ENCODE measurements around the gene NTM. TPM values are rescaled to one million over a fixed set of nuclear protein-coding genes. Genes with fewer than 3 reads are reported as not detected.
A peak's percentile ranks its signal among the peaks of the same experiment; 100 is the strongest.

Gene NTM
- total and polyA plus RNA-seq, 2 of the 8 experiments (the other 6 are each of a cell fraction or from before 2014, with no cell fraction given), result 13.4 to 20.0 TPM

DNA sequence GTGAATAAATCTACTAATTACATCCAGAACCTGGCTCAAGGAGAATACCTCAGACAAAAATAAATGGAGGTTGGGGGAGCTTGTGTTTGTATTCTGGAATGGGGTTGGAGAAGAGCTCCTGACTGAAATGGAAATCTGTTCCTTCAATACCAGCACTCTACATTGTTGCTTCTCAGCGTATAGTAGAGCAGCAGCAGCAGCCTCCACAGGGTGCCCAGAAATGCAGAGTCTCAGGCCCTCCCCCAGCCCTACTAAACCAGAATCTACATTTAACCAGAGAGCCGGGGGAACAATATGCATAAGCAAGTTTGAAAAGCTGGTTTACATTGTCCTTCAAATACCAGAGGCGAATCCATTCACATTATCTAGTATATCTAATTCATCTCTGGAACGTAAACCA, 474.8 kb downstream of the NTM start (continued):
- TF ChIP-seq, protein P1, sequence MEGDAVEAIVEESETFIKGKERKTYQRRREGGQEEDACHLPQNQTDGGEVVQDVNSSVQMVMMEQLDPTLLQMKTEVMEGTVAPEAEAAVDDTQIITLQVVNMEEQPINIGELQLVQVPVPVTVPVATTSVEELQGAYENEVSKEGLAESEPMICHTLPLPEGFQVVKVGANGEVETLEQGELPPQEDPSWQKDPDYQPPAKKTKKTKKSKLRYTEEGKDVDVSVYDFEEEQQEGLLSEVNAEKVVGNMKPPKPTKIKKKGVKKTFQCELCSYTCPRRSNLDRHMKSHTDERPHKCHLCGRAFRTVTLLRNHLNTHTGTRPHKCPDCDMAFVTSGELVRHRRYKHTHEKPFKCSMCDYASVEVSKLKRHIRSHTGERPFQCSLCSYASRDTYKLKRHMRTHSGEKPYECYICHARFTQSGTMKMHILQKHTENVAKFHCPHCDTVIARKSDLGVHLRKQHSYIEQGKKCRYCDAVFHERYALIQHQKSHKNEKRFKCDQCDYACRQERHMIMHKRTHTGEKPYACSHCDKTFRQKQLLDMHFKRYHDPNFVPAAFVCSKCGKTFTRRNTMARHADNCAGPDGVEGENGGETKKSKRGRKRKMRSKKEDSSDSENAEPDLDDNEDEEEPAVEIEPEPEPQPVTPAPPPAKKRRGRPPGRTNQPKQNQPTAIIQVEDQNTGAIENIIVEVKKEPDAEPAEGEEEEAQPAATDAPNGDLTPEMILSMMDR (IDR thresholded peaks at IDR 0.05; ENCODE audit: control extremely low read depth in 1 of 3, insufficient read depth in 1 of 3, low read depth in 1 of 3, low read length in 3 of 3), result no peak
- TF ChIP-seq BACH1 (IDR thresholded peaks at IDR 0.05; ENCODE audit: low read length), result no peak
- no peak for TF ChIP-seq RAD21 (IDR thresholded peaks at IDR 0.05 in 1 of 2, conservative IDR thresholded peaks at IDR 0.05 in 1 of 2; ENCODE audit: low read depth in 2 of 2, low read length in 2 of 2)
- TF ChIP-seq, protein P2, sequence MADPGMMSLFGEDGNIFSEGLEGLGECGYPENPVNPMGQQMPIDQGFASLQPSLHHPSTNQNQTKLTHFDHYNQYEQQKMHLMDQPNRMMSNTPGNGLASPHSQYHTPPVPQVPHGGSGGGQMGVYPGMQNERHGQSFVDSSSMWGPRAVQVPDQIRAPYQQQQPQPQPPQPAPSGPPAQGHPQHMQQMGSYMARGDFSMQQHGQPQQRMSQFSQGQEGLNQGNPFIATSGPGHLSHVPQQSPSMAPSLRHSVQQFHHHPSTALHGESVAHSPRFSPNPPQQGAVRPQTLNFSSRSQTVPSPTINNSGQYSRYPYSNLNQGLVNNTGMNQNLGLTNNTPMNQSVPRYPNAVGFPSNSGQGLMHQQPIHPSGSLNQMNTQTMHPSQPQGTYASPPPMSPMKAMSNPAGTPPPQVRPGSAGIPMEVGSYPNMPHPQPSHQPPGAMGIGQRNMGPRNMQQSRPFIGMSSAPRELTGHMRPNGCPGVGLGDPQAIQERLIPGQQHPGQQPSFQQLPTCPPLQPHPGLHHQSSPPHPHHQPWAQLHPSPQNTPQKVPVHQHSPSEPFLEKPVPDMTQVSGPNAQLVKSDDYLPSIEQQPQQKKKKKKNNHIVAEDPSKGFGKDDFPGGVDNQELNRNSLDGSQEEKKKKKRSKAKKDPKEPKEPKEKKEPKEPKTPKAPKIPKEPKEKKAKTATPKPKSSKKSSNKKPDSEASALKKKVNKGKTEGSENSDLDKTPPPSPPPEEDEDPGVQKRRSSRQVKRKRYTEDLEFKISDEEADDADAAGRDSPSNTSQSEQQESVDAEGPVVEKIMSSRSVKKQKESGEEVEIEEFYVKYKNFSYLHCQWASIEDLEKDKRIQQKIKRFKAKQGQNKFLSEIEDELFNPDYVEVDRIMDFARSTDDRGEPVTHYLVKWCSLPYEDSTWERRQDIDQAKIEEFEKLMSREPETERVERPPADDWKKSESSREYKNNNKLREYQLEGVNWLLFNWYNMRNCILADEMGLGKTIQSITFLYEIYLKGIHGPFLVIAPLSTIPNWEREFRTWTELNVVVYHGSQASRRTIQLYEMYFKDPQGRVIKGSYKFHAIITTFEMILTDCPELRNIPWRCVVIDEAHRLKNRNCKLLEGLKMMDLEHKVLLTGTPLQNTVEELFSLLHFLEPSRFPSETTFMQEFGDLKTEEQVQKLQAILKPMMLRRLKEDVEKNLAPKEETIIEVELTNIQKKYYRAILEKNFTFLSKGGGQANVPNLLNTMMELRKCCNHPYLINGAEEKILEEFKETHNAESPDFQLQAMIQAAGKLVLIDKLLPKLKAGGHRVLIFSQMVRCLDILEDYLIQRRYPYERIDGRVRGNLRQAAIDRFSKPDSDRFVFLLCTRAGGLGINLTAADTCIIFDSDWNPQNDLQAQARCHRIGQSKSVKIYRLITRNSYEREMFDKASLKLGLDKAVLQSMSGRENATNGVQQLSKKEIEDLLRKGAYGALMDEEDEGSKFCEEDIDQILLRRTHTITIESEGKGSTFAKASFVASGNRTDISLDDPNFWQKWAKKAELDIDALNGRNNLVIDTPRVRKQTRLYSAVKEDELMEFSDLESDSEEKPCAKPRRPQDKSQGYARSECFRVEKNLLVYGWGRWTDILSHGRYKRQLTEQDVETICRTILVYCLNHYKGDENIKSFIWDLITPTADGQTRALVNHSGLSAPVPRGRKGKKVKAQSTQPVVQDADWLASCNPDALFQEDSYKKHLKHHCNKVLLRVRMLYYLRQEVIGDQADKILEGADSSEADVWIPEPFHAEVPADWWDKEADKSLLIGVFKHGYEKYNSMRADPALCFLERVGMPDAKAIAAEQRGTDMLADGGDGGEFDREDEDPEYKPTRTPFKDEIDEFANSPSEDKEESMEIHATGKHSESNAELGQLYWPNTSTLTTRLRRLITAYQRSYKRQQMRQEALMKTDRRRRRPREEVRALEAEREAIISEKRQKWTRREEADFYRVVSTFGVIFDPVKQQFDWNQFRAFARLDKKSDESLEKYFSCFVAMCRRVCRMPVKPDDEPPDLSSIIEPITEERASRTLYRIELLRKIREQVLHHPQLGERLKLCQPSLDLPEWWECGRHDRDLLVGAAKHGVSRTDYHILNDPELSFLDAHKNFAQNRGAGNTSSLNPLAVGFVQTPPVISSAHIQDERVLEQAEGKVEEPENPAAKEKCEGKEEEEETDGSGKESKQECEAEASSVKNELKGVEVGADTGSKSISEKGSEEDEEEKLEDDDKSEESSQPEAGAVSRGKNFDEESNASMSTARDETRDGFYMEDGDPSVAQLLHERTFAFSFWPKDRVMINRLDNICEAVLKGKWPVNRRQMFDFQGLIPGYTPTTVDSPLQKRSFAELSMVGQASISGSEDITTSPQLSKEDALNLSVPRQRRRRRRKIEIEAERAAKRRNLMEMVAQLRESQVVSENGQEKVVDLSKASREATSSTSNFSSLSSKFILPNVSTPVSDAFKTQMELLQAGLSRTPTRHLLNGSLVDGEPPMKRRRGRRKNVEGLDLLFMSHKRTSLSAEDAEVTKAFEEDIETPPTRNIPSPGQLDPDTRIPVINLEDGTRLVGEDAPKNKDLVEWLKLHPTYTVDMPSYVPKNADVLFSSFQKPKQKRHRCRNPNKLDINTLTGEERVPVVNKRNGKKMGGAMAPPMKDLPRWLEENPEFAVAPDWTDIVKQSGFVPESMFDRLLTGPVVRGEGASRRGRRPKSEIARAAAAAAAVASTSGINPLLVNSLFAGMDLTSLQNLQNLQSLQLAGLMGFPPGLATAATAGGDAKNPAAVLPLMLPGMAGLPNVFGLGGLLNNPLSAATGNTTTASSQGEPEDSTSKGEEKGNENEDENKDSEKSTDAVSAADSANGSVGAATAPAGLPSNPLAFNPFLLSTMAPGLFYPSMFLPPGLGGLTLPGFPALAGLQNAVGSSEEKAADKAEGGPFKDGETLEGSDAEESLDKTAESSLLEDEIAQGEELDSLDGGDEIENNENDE (IDR thresholded peaks at IDR 0.05; ENCODE audit: insufficient replicate concordance, low read length), result peak; percentile 25
- TF ChIP-seq TAF1 (IDR thresholded peaks at IDR 0.05; ENCODE audit: low read depth, low read length), result no peak
- no peak for TF ChIP-seq RNF2 (IDR thresholded peaks at IDR 0.05; ENCODE audit: borderline replicate concordance, low read depth, low read length, missing control alignments, poor library complexity, severe bottlenecking)
- no peak for TF ChIP-seq SIN3A (conservative IDR thresholded peaks at IDR 0.05 in 1 of 2, IDR thresholded peaks at IDR 0.05 in 1 of 2; ENCODE audit: low read depth in 1 of 2, low read length in 2 of 2)
- no peak for TF ChIP-seq CHD1 (IDR thresholded peaks at IDR 0.05; ENCODE audit: low read depth, low read length)
